Measurements from ENCODE around the gene TMX1.

DNA sequence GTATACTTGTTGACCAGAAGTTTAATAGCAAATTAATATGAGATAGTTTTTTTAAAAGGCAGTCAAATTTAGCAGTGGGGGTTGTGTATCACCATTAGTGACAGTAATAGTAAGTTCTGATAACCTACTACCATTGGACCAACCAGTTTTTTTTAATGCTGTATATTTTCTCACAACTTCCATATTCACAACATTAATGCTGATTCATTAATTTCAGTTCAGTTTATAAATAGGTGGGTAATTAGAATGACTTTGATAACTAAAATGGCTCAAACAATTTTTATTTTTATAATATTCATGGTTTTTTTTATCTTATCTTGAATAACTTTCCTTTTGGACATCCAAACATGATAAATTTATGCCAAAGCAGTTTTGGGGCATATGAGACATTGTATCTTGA is 13.8 kb downstream of the TMX1 start:
- TF ChIP-seq, protein P1, sequence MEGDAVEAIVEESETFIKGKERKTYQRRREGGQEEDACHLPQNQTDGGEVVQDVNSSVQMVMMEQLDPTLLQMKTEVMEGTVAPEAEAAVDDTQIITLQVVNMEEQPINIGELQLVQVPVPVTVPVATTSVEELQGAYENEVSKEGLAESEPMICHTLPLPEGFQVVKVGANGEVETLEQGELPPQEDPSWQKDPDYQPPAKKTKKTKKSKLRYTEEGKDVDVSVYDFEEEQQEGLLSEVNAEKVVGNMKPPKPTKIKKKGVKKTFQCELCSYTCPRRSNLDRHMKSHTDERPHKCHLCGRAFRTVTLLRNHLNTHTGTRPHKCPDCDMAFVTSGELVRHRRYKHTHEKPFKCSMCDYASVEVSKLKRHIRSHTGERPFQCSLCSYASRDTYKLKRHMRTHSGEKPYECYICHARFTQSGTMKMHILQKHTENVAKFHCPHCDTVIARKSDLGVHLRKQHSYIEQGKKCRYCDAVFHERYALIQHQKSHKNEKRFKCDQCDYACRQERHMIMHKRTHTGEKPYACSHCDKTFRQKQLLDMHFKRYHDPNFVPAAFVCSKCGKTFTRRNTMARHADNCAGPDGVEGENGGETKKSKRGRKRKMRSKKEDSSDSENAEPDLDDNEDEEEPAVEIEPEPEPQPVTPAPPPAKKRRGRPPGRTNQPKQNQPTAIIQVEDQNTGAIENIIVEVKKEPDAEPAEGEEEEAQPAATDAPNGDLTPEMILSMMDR (IDR thresholded peaks at IDR 0.05) = no peak
- TF ChIP-seq POLR2A (IDR thresholded peaks at IDR 0.05) = no peak

Data from testis (tissue), 2 donors.